ENCODE measurements around the gene CBLN3. TPM values are rescaled to one million over a fixed set of nuclear protein-coding genes. Genes with fewer than 3 reads are reported as not detected.

Gene CBLN3
- polyA plus RNA-seq, 3 donors, result 0.07 to 1.1 TPM; not detected in 1

DNA sequence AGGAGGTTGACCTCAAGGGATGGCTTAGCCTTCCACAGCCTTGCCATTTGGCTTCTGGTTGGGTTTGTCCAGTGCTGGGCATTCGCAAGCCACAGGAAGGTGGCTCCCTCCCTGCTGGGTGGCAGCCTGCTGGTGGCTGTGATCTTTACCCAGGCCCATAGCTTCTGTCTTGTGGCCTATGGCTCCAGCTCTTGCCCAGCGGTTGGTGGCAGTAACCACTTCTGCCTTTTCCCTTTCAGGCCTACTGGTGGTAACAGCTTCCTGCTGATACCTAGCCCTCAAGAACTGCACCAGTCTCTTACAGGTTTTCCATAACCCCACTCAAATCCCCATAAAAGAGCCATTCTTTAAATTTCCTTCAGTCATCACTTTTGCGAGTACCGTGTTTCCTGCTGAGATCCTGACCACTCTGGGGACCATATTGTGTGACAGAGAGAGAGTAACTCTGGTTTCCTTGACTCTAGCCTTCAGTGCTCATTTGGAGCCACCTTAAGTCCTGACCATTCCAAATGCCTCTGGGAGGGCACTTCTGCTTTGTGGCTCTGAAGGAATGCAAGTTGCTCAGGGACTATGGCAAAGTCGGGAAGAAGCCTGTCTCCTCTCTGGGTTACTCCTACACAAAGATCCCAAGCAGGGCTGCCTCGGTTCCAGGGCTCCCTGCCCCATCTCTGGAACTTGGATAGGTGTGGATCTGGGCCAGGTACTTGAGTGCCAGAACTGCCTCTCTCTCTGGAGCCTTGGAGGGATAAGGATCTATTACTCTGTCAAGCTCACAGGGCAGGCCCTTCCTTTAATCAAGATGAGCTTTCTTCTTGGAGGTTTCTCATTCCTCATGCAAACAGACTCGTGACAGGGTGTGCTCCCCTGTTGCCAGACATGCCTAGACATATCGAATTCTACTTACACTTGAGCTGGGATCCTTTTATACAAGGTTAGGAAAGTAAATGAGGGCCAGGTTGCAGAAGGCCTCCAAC, 33.6 kb downstream of the CBLN3 start:
- H3K4me3 Mint-ChIP-seq, result no peak overlapping the region
- H3K36me3 Mint-ChIP-seq, result peaks cover 0 to 4% of the 10 kb centered on the region in 2 donors
- peaks cover 43% of the 10 kb centered on the region for H3K4me1 Mint-ChIP-seq
- no peaks in the 10 kb centered on the region for H3K9me3 Mint-ChIP-seq
- H3K27ac Mint-ChIP-seq, result peak overlapping the region in 3 of 7 donors; percentile 12 to 69 (median 47)
- 0% methylated on average over 4 of the region's 8 CpGs for WGBS (ENCODE audit: insufficient coverage)
- Histone ChIP-seq H3K9me3 (replicated peaks in 1 of 2; ENCODE audit: control insufficient read depth in 1 of 2, insufficient read depth in 1 of 2, low read length in 2 of 2) (no peaks in the 10 kb centered on the region), H3K4me2 (replicated peaks; ENCODE audit: extremely low read depth, low read length, poor library complexity, severe bottlenecking) (no peak overlapping the region), H2AFZ (ENCODE audit: insufficient read depth, low read depth, low read length, poor library complexity, severe bottlenecking) (peak overlapping the region; percentile 32), H3K79me2 (ENCODE audit: insufficient read depth, low read length) (no peaks in the 10 kb centered on the region), H4K20me1 (ENCODE audit: insufficient read depth, low read length) (no peaks in the 10 kb centered on the region), H3K27me3 (ENCODE audit: control insufficient read depth in 2 of 2, insufficient read depth in 2 of 2, low read length in 2 of 2) (peaks cover 0 to 7% of the 10 kb centered on the region in 2 donors), H3K4me1 (ENCODE audit: control insufficient read depth in 1 of 2, insufficient read depth in 2 of 2, low read length in 2 of 2) (peaks cover 37 to 49% of the 10 kb centered on the region in 2 donors), H3K27ac (ENCODE audit: low read depth in 1 of 2, low read length in 2 of 2) (no peak overlapping the region), H3K36me3 (replicated peaks in 1 of 2; ENCODE audit: control insufficient read depth in 1 of 2, insufficient read depth in 2 of 2, low read length in 2 of 2) (no peaks in the 10 kb centered on the region), H3K9ac (ENCODE audit: insufficient read depth, low read length, poor library complexity, severe bottlenecking) (no peak overlapping the region), H3K4me3 (replicated peaks in 1 of 3; ENCODE audit: low read depth in 2 of 3, low read length in 3 of 3) (no peak overlapping the region)
- peaks cover 3 to 16% (median 11%) of the 10 kb centered on the region in 3 donors for H3K27me3 Mint-ChIP-seq (ENCODE audit: low read depth in 3 of 3)
- TF ChIP-seq CTCF (IDR thresholded peaks at IDR 0.05), result no peak
- DNase-seq, result peak in 2 of 3 donors; percentile 15 to 16
- intact Hi-C loops (cut with micrococcal nuclease), result no loop called here

DNA sequence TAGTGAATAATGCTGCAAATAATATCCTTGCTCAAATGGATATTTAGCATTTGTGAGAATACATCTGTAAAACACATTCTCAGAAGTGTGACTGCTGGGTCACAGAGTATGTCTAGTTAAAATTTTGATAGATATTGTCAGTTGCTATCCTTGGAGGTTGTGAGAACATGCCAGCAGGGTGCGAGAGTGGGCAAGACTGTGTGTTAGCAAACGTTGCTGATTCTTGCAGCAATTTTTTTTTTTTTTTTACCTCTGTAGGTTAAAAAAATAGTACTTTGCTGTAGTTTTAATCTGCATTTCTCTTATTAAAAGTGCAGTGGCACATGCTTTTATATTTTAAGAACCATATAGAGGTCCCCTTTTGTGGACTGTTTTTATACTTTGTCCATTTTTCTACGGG, 35.2 kb downstream of the CBLN3 start:
- H3K9me3 Mint-ChIP-seq, result no peaks in the 10 kb centered on the region
- Histone ChIP-seq H3K4me2 (replicated peaks; ENCODE audit: extremely low read depth, low read length, poor library complexity, severe bottlenecking) (no peak overlapping the region), H2AFZ (ENCODE audit: insufficient read depth, low read depth, low read length, poor library complexity, severe bottlenecking) (no peak overlapping the region), H4K20me1 (ENCODE audit: insufficient read depth, low read length) (no peaks in the 10 kb centered on the region), H3K9ac (ENCODE audit: insufficient read depth, low read length, poor library complexity, severe bottlenecking) (no peak overlapping the region), H3K4me3 (replicated peaks in 1 of 3; ENCODE audit: low read depth in 2 of 3, low read length in 3 of 3) (no peak overlapping the region), H3K9me3 (replicated peaks in 1 of 2; ENCODE audit: control insufficient read depth in 1 of 2, insufficient read depth in 1 of 2, low read length in 2 of 2) (no peaks in the 10 kb centered on the region), H3K27ac (ENCODE audit: low read depth in 1 of 2, low read length in 2 of 2) (no peak overlapping the region), H3K27me3 (ENCODE audit: control insufficient read depth in 2 of 2, insufficient read depth in 2 of 2, low read length in 2 of 2) (peaks cover 0 to under 1% of the 10 kb centered on the region in 2 donors), H3K4me1 (ENCODE audit: control insufficient read depth in 1 of 2, insufficient read depth in 2 of 2, low read length in 2 of 2) (peaks cover 34 to 42% of the 10 kb centered on the region in 2 donors), H3K79me2 (ENCODE audit: insufficient read depth, low read length) (no peaks in the 10 kb centered on the region), H3K36me3 (replicated peaks in 1 of 2; ENCODE audit: control insufficient read depth in 1 of 2, insufficient read depth in 2 of 2, low read length in 2 of 2) (no peaks in the 10 kb centered on the region)
- no peak for TF ChIP-seq CTCF (IDR thresholded peaks at IDR 0.05)
- H3K27me3 Mint-ChIP-seq (ENCODE audit: low read depth in 3 of 3), result peaks cover 0 to 10% (median 5%) of the 10 kb centered on the region in 3 donors
- H3K4me3 Mint-ChIP-seq, result no peak overlapping the region
- H3K27ac Mint-ChIP-seq, result no peak overlapping the region
- H3K36me3 Mint-ChIP-seq, result no peaks in the 10 kb centered on the region
- intact Hi-C loops (cut with micrococcal nuclease), result no loop called here
- DNase-seq, result no peak
- WGBS (ENCODE audit: insufficient coverage), result no CpG with 5 or more reads among the region's 3 CpGs
- H3K4me1 Mint-ChIP-seq, result peaks cover 39% of the 10 kb centered on the region
